ENCODE data around the gene TDP1.

- TF ChIP-seq POLR2AphosphoS5 (IDR thresholded peaks at IDR 0.05; ENCODE audit: low read depth, low read length) (no peak), CTCF (IDR thresholded peaks at IDR 0.05) (no peak), TCF7L2 (IDR thresholded peaks at IDR 0.05; ENCODE audit: low read depth, low read length) (no peak)
Measured at GRCh38 chr14:89912667-89913211, 43.0 kb upstream of the TDP1 start.
